H9 (cell line): ENCODE data around the gene FOXN1. TPM values are rescaled to one million over a fixed set of nuclear protein-coding genes. Genes with fewer than 3 reads are reported as not detected.

ENCODE experiments used
- DNase-seq: peaks from one replicate; pipeline ENCODE4 v3.0.0-alpha.2; 2017
- H2AFZ ChIP-seq: one replicate; pipeline ENCODE4 v1.6.1; 2013; ENCODE audit warnings: mild to moderate bottlenecking, low read length, control low read depth, moderate library complexity
- H2AK5ac ChIP-seq: 2 replicates; pipeline ENCODE4 v1.6.1; 2013; ENCODE audit warnings: low read length, control low read depth, mixed read lengths; ENCODE audit not compliant: insufficient read length
- H2BK120ac ChIP-seq: one replicate; pipeline ENCODE4 v1.6.1; 2013; ENCODE audit warnings: low read depth, mild to moderate bottlenecking, low read length, control low read depth, inconsistent platforms; ENCODE audit not compliant: poor library complexity, severe bottlenecking
- H2BK12ac ChIP-seq: 2 replicates; pipeline ENCODE4 v1.6.1; 2013; ENCODE audit warnings: low read length, control low read depth, mixed read lengths, low read depth; ENCODE audit not compliant: insufficient read length
- H2BK15ac ChIP-seq: 2 replicates; pipeline ENCODE4 v1.6.1; 2013; ENCODE audit warnings: low read depth, low read length, control low read depth
- H2BK20ac ChIP-seq: one replicate; pipeline ENCODE4 v1.6.1; 2013; ENCODE audit warnings: low read depth, mild to moderate bottlenecking, low read length, control low read depth, inconsistent platforms; ENCODE audit not compliant: poor library complexity, severe bottlenecking
- H2BK5ac ChIP-seq: 2 replicates; pipeline ENCODE4 v1.6.1; 2013; ENCODE audit warnings: low read length, control low read depth, mixed read lengths; ENCODE audit not compliant: insufficient read length
- H3K14ac ChIP-seq: 2 replicates; pipeline ENCODE4 v1.6.1; 2013; ENCODE audit warnings: low read length, control low read depth; ENCODE audit not compliant: insufficient read depth
- H3K18ac ChIP-seq: 2 replicates; pipeline ENCODE4 v1.6.1; 2013; ENCODE audit warnings: low read depth, mild to moderate bottlenecking, mixed read lengths, low read length, control low read depth; ENCODE audit not compliant: insufficient read length
- H3K23ac ChIP-seq: 2 replicates; pipeline ENCODE4 v1.6.1; 2013; ENCODE audit warnings: low read length, control low read depth, mixed read lengths, low read depth; ENCODE audit not compliant: insufficient read length
- H3K23me2 ChIP-seq: 2 replicates; pipeline ENCODE4 v1.6.1; 2013; ENCODE audit warnings: low read depth, mild to moderate bottlenecking, mixed read lengths, low read length, control low read depth; ENCODE audit not compliant: insufficient read length, poor library complexity, severe bottlenecking
- H3K27ac ChIP-seq: 2 replicates; pipeline ENCODE4 v1.5.1; 2013; ENCODE audit warnings: low read length, control low read depth, mixed read lengths, low read depth; ENCODE audit not compliant: insufficient read length
- H3K27me3 ChIP-seq: 2 replicates; pipeline ENCODE4 v1.6.1; 2013; ENCODE audit warnings: low read length, control low read depth, inconsistent platforms; ENCODE audit not compliant: insufficient read depth
- H3K4ac ChIP-seq: 2 replicates; pipeline ENCODE4 v1.6.1; 2013; ENCODE audit warnings: low read depth, mild to moderate bottlenecking, control low read depth, inconsistent platforms, low read length, moderate library complexity
- H3K4me1 ChIP-seq: 2 replicates; pipeline ENCODE4 v1.6.1; 2013; ENCODE audit warnings: low read length, control low read depth, inconsistent platforms; ENCODE audit not compliant: insufficient read depth
- H3K4me2 ChIP-seq: 2 replicates; pipeline ENCODE4 v1.6.1; 2013; ENCODE audit warnings: low read length, control low read depth, mixed read lengths; ENCODE audit not compliant: insufficient read length, insufficient read depth
- H3K56ac ChIP-seq: 2 replicates; pipeline ENCODE4 v1.6.1; 2013; ENCODE audit warnings: low read depth, mild to moderate bottlenecking, mixed read lengths, low read length, control low read depth; ENCODE audit not compliant: insufficient read length
- H3K79me1 ChIP-seq: 2 replicates; pipeline ENCODE4 v1.6.1; 2013; ENCODE audit warnings: low read depth, mild to moderate bottlenecking, moderate library complexity, low read length, control low read depth, inconsistent platforms; ENCODE audit not compliant: insufficient read depth, poor library complexity, severe bottlenecking
- H3K79me2 ChIP-seq: 2 replicates; pipeline ENCODE4 v1.6.1; 2013; ENCODE audit warnings: low read length, control low read depth, inconsistent platforms; ENCODE audit not compliant: insufficient read depth
- H3K9ac ChIP-seq: 2 replicates; pipeline ENCODE4 v1.6.1; 2013; ENCODE audit warnings: low read length, control low read depth, mixed read lengths; ENCODE audit not compliant: insufficient read length; ENCODE audit errors: extremely low read depth
- H3K9me3 ChIP-seq: one replicate; pipeline ENCODE4 v1.6.1; 2013; ENCODE audit warnings: low read depth, low read length, inconsistent platforms; ENCODE audit not compliant: control insufficient read depth
- H3T11ph ChIP-seq: one replicate; pipeline ENCODE4 v1.6.1; 2013; ENCODE audit warnings: mild to moderate bottlenecking, low read length, control low read depth, inconsistent platforms
- H4K20me1 ChIP-seq: one replicate; pipeline ENCODE4 v1.6.1; 2013; ENCODE audit not compliant: control insufficient read depth, insufficient read length, insufficient read depth
- H4K5ac ChIP-seq: 2 replicates; pipeline ENCODE4 v1.6.1; 2013; ENCODE audit warnings: low read depth, mild to moderate bottlenecking, mixed read lengths, low read length, control low read depth; ENCODE audit not compliant: insufficient read length
- H4K8ac ChIP-seq: replicated peaks from 2 replicates; pipeline ENCODE4 v1.6.1; 2013; ENCODE audit warnings: low read length, control low read depth, mixed read lengths, low read depth; ENCODE audit not compliant: insufficient read length
- H4K91ac ChIP-seq: 2 replicates; pipeline ENCODE4 v1.6.1; 2013; ENCODE audit warnings: low read depth, mild to moderate bottlenecking, moderate library complexity, mixed read lengths, low read length, control low read depth; ENCODE audit not compliant: insufficient read length
- H3K27ac Mint-ChIP-seq, 3 experiments: 2 replicates in 2 of 3; 3 replicates in 1 of 3; pipeline ENCODE4 v1.8.0; 2020 to 2021; ENCODE audit warnings: mixed read lengths in 3 of 3, mild to moderate bottlenecking in 1 of 3, moderate library complexity in 1 of 3
- H3K27me3 Mint-ChIP-seq: 2 replicates; pipeline ENCODE4 v1.8.0; 2021; ENCODE audit warnings: low read depth, mild to moderate bottlenecking, moderate library complexity, mixed read lengths
- H3K36me3 Mint-ChIP-seq, 3 experiments: 2 replicates in 2 of 3; 3 replicates in 1 of 3; pipeline ENCODE4 v1.8.0; 2020 to 2021; ENCODE audit warnings: low read depth in 3 of 3, mixed read lengths in 3 of 3; ENCODE audit not compliant: insufficient read depth in 1 of 3
- H3K4me1 Mint-ChIP-seq, 2 experiments: 2 replicates each; pipeline ENCODE4 v1.8.0; 2020; ENCODE audit warnings: mixed read lengths in 2 of 2
- H3K4me3 Mint-ChIP-seq, 2 experiments: 2 replicates in 1 of 2; 3 replicates in 1 of 2; pipeline ENCODE4 v1.8.0; 2020 to 2021; ENCODE audit warnings: mild to moderate bottlenecking in 2 of 2, mixed read lengths in 2 of 2, moderate library complexity in 1 of 2
- H3K9me3 Mint-ChIP-seq, 2 experiments: 2 replicates in 1 of 2; 3 replicates in 1 of 2; pipeline ENCODE4 v1.8.0; 2020; ENCODE audit warnings: mild to moderate bottlenecking in 2 of 2, mixed read lengths in 2 of 2, moderate library complexity in 1 of 2
- CTCF ChIP-seq: fragments of 200-600 bp; sonication (generic); conservative IDR thresholded peaks from 3 replicates; pipeline ENCODE4 v1.8.0; 2021; ENCODE audit warnings: antibody characterized with exemption, mild to moderate bottlenecking
- WGBS: extraction: QIAGEN DNeasy Blood & Tissue Kit; methylation state at CpG from one replicate; pipeline ENCODE4 v1.1.7; 2013; ENCODE audit warnings: missing lambda C conversion rate, low lambda C conversion rate, mixed read lengths; ENCODE audit not compliant: insufficient read length; ENCODE audit errors: extremely low coverage; 5-methylcytosine and 5-hydroxymethylcytosine counted together
- total RNA-seq: library from RNA; stranded (reverse); gene quantifications from 2 replicates; pipeline ENCODE4 v1.2.1, GENCODE V29; 2021

FOXN1 gene
- total RNA-seq, 1 experiment from 2014 or later, result not detected

GRCh38 chr17:28466521-28467048, 39.6 kb upstream of the FOXN1 start:
- Histone ChIP-seq H4K20me1 (no peaks in the 10 kb centered on the region), H2BK5ac (no peak overlapping the region), H3K27me3 (no peaks in the 10 kb centered on the region), H2BK12ac (no peak overlapping the region), H3K27ac (no peak overlapping the region), H3K23me2 (no peaks in the 10 kb centered on the region), H3K18ac (no peak overlapping the region), H2AK5ac (no peak overlapping the region), H2BK15ac (no peak overlapping the region), H3K4ac (no peak overlapping the region), H3K79me2 (no peaks in the 10 kb centered on the region), H2BK120ac (no peak overlapping the region), H3K4me2 (no peak overlapping the region), H3K79me1 (no peaks in the 10 kb centered on the region), H2BK20ac (no peak overlapping the region), H3K14ac (no peak overlapping the region), H3K9ac (no peak overlapping the region), H3K9me3 (no peaks in the 10 kb centered on the region), H4K5ac (no peak overlapping the region), H4K91ac (no peak overlapping the region), H3K23ac (no peak overlapping the region), H3K56ac (no peak overlapping the region), H4K8ac (no peak overlapping the region), H3T11ph (no peak overlapping the region), H2AFZ (no peak overlapping the region), H3K4me1 (no peaks in the 10 kb centered on the region; the same call in 1 of the 2 replicates)
- no peak overlapping the region for H3K27ac Mint-ChIP-seq
- no peaks in the 10 kb centered on the region; a peak in 1 of 5 replicates for H3K9me3 Mint-ChIP-seq
- H3K36me3 Mint-ChIP-seq, result no peaks in the 10 kb centered on the region
- no peak overlapping the region for H3K4me3 Mint-ChIP-seq
- TF ChIP-seq CTCF, result no peak; the same call in 2 of the 3 replicates
- peaks cover 26% of the 10 kb centered on the region for H3K27me3 Mint-ChIP-seq
- H3K4me1 Mint-ChIP-seq, result peaks cover 4 to 16% of the 10 kb centered on the region in 2 experiments
- no CpG with 5 or more reads among the region's 5 CpGs for WGBS
- no peak for DNase-seq
